ENCODE measurements around the gene UBALD2.
A peak's percentile ranks its signal among the peaks of the same experiment; 100 is the strongest.

Gene UBALD2

DNA sequence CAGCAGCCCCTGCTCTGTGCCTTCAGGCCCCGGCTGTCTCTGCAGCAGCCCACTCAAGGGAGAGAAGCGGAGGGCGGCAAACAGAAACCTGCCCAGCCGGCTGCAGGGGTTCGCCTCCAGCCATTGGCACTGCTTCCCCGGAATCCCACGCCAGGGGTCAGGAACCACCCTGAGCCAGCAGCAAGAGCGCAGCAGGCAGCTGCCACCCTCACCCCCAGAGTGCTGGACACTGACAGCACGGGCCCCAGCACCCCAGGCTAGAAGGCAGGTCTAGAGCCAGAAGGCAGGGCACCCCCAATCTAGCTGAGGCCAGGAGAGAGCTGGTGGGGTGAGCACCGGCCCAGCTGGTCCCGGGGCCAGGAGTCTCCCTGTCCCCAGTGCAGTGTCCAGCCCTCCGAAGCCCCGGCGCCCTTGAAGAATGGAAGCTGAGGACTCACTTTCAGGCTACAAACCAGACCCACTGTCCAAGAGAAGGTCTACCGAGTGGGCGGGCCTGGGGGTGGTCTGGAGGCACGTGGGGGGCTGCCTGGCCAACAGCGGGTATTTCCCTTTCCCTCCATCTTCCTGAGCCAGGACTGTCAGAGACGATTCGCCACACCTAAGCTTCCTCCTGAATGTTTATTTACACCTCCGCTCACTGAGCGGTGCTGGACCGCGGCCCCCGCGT lies 8.4 kb downstream of the UBALD2 start:
- H3K4me1 Mint-ChIP-seq (ENCODE audit: low read depth), result peaks cover 27% of the 10 kb centered on the region
- DNase-seq (ENCODE audit: low spot score), result no peak
- H3K9me3 Mint-ChIP-seq, result no peaks in the 10 kb centered on the region
- H3K27me3 Mint-ChIP-seq (ENCODE audit: low read depth), result no peaks in the 10 kb centered on the region
- peaks cover 27% of the 10 kb centered on the region for H3K36me3 Mint-ChIP-seq (ENCODE audit: low read depth)
- H3K4me3 Mint-ChIP-seq, result no peak overlapping the region
- H3K27ac Mint-ChIP-seq, result peak overlapping the region; percentile 88

- H3K9me3 Mint-ChIP-seq, result no peaks in the 10 kb centered on the region
- H3K4me3 Mint-ChIP-seq, result no peak overlapping the region
- no peak for DNase-seq (ENCODE audit: low spot score)
- H3K27ac Mint-ChIP-seq, result peak overlapping the region; percentile 58
- peaks cover 22% of the 10 kb centered on the region for H3K4me1 Mint-ChIP-seq (ENCODE audit: low read depth)
- peaks cover 21% of the 10 kb centered on the region for H3K36me3 Mint-ChIP-seq (ENCODE audit: low read depth)
- no peaks in the 10 kb centered on the region for H3K27me3 Mint-ChIP-seq (ENCODE audit: low read depth)
Observed at GRCh38 chr17:76274112-76274956, 9.2 kb downstream of the UBALD2 start.

GRCh38 chr17:76275382-76276068 lies 10.4 kb downstream of the UBALD2 start:
- Mint-ChIP-seq H3K27me3 (ENCODE audit: low read depth) (no peaks in the 10 kb centered on the region), H3K27ac (no peak overlapping the region), H3K4me1 (ENCODE audit: low read depth) (peaks cover 17% of the 10 kb centered on the region), H3K9me3 (no peaks in the 10 kb centered on the region), H3K36me3 (ENCODE audit: low read depth) (peaks cover 13% of the 10 kb centered on the region), H3K4me3 (no peak overlapping the region)
- DNase-seq (ENCODE audit: low spot score), result no peak

DNA sequence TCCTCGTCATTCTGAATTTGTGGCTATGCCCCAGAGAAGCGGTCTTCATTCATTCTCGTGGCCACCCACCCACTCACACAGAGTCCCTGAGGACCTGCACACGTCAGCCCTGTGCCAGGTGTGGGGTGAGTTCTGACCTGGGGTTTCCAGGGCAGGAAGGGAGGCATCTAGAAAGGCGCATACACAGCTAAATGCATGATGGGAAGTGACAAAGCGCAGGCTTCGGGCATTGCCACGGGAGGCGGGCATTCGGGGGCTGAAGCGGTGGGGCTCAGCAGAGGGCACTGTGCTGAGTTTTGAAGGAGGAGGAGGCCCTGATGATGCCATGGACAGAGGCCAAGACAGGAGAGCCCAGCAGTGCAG lies 10.9 kb downstream of the UBALD2 start:
- Mint-ChIP-seq H3K27me3 (ENCODE audit: low read depth) (no peaks in the 10 kb centered on the region), H3K27ac (peak overlapping the region; percentile 24), H3K36me3 (ENCODE audit: low read depth) (peaks cover 9% of the 10 kb centered on the region), H3K4me3 (no peak overlapping the region), H3K9me3 (no peaks in the 10 kb centered on the region), H3K4me1 (ENCODE audit: low read depth) (peaks cover 14% of the 10 kb centered on the region)
- no peak for DNase-seq (ENCODE audit: low spot score)

DNA sequence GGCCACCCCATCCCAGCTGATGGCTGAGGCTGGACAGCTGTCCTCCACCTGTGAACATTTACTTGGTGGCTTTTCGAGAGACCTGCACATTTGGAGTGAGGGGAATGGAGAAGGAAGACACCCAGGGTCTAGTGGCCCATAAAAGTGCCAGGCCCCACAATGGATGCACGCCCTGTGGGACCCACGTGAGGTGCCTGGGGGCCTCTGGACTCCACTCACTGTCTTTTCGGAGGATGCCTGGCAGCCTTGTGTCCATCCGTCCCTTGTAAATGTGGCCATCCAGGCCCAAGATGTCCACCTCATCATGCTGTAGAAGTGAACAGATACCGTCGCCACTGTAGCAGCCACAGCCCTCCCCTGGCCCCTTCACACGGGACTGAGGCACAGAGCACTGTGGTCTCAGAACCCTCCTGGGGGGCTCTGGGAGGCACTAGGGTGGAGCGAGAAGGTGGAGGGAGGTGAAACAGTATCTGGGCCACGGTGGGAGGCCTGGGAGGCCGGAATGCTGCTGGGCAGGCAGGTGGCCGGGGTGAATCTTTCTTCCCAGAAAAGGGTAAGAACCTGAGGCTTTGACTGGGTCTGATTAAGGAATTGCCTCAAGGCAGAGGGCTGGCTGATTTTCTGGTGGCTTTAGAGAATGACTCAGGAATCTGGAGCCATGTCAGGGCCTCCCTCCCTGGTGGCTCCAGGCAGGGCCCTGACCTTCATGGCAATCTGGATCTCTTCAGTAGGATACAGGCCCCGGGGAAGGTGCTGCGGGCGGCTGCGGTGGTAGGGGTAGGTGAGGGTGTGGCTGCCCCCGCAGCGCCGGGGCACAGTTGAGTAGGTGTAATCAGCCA lies 11.5 kb downstream of the UBALD2 start:
- H3K4me3 Mint-ChIP-seq, result no peak overlapping the region
- peak overlapping the region; percentile 70 for H3K27ac Mint-ChIP-seq
- no peak for DNase-seq (ENCODE audit: low spot score)

GRCh38 chr17:76277300-76278267 lies 12.4 kb downstream of the UBALD2 start:
- no peak for DNase-seq (ENCODE audit: low spot score)
- H3K9me3 Mint-ChIP-seq, result no peaks in the 10 kb centered on the region
- H3K27me3 Mint-ChIP-seq (ENCODE audit: low read depth), result no peaks in the 10 kb centered on the region
- H3K4me1 Mint-ChIP-seq (ENCODE audit: low read depth), result peaks cover 9% of the 10 kb centered on the region
- no peak overlapping the region for H3K4me3 Mint-ChIP-seq
- peak overlapping the region; percentile 70 for H3K27ac Mint-ChIP-seq
- H3K36me3 Mint-ChIP-seq (ENCODE audit: low read depth), result peaks cover 1% of the 10 kb centered on the region

More for the DNA sequence above, 11.5 kb downstream of the UBALD2 start:
- peaks cover 2% of the 10 kb centered on the region for H3K36me3 Mint-ChIP-seq (ENCODE audit: low read depth)
- H3K4me1 Mint-ChIP-seq (ENCODE audit: low read depth), result peaks cover 9% of the 10 kb centered on the region
- H3K9me3 Mint-ChIP-seq, result no peaks in the 10 kb centered on the region
- no peaks in the 10 kb centered on the region for H3K27me3 Mint-ChIP-seq (ENCODE audit: low read depth)

DNA sequence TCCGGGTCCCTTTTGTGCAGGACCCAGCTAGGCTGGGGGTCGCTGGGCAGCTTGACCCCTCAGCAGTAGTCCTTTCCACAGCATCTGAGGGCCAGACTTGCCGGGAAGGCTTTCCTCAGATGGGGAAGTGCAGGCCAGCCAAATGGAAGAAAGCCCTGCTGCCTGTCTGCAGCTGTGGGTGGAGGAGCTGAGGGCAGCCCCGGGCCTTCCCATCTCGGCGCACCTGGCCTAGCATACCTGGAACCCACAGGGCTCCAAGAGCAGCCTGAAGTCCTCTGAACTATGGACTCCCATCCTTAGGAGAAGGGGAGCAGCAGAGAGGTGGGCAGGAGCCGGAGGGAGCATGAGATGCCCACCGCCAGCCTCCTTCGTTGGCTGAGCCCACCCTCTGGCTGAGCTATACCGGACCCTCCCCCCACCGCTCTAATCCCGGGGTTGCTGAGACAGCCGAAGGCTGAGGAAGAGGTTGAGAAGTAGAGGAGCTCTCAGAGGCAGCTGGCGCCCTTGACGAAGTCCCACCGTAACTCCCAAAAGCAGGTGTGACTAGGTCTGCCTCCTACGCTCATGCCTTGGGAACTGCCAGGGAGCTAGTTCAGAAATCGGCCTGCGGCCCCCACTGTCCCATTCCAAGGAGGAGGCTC lies 13.2 kb downstream of the UBALD2 start:
- H3K4me1 Mint-ChIP-seq (ENCODE audit: low read depth), result peaks cover 3% of the 10 kb centered on the region
- H3K27me3 Mint-ChIP-seq (ENCODE audit: low read depth), result no peaks in the 10 kb centered on the region
- no peak overlapping the region for H3K4me3 Mint-ChIP-seq
- no peaks in the 10 kb centered on the region for H3K9me3 Mint-ChIP-seq
- H3K27ac Mint-ChIP-seq, result no peak overlapping the region
- no peak for DNase-seq (ENCODE audit: low spot score)
- H3K36me3 Mint-ChIP-seq (ENCODE audit: low read depth), result no peaks in the 10 kb centered on the region

DNA sequence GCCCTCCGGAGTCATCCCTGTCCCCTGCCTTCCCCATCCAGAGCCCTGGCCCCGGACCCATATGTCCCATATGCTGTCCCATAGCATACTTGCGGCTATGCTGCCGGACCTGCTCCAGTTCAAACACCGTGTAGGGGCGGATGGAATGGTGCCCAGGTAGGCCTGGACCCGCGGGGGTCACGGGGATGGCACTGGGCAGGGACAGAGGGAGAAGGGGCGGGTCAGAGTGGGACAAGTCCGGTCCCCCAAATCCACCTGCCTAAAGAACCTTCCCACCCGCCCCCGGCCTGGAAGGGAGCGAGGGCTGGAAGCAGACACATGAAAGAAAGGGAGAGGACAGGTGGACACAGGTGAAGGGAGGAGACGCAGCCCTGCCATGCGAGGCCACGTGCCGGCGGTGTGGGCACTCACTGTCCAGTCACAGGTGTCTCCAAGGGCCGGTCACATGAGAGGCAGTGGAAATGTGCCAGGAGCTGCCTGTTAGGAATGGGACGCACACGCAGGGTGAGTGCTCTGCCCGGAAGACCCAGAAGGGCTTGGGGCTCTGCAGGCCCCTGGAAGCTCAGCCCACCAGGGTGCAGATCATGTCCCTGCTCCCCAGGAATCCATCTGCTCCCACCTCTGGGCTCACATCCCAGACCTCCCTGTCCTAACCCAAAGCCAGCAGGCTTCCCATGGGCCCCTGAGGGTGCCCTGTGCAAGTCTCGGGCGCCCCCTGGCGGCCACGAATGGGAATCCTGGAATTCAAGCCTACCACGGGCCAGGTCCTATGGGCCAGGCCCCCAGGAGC lies 14.0 kb downstream of the UBALD2 start:
- Mint-ChIP-seq H3K27ac (no peak overlapping the region), H3K4me3 (no peak overlapping the region)
- DNase-seq (ENCODE audit: low spot score), result peak; percentile 79

DNA sequence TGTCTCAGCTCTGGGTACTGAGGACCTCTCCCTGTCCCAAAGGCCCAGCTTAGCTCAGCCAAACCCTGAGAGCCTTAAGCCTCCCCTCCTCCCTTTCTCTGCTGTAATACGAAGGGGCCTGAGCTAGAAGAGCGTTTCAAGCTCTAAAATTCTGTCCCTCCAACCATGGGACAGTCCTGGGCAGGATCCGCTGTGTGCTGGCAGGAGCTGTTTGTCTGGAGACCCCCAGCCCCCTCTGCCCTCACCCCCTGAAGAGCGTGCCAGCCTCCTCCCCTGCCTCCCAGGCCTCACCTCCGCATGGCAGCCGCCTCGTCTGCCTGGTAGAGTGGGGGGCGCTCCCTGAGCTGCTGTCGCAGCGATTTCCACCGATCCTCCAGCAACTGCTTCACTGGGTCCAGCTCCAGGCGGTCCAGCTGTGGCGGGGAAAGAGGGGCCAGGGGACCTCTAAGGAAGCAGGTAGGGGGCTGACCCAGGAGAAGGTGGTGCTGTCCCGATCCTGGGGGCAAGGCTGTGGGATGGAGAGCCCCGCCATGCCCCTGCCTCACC lies 14.7 kb downstream of the UBALD2 start:
- H3K4me1 Mint-ChIP-seq (ENCODE audit: low read depth), result peaks cover 1% of the 10 kb centered on the region
- no peaks in the 10 kb centered on the region for H3K36me3 Mint-ChIP-seq (ENCODE audit: low read depth)
- H3K9me3 Mint-ChIP-seq, result no peaks in the 10 kb centered on the region
- H3K27me3 Mint-ChIP-seq (ENCODE audit: low read depth), result no peaks in the 10 kb centered on the region
- no peak overlapping the region for H3K4me3 Mint-ChIP-seq
- no peak overlapping the region for H3K27ac Mint-ChIP-seq
- DNase-seq (ENCODE audit: low spot score), result no peak

More for the DNA sequence above, 14.0 kb downstream of the UBALD2 start:
- no peaks in the 10 kb centered on the region for H3K27me3 Mint-ChIP-seq (ENCODE audit: low read depth)
- peaks cover 2% of the 10 kb centered on the region for H3K4me1 Mint-ChIP-seq (ENCODE audit: low read depth)
- no peaks in the 10 kb centered on the region for H3K9me3 Mint-ChIP-seq
- H3K36me3 Mint-ChIP-seq (ENCODE audit: low read depth), result no peaks in the 10 kb centered on the region

DNA sequence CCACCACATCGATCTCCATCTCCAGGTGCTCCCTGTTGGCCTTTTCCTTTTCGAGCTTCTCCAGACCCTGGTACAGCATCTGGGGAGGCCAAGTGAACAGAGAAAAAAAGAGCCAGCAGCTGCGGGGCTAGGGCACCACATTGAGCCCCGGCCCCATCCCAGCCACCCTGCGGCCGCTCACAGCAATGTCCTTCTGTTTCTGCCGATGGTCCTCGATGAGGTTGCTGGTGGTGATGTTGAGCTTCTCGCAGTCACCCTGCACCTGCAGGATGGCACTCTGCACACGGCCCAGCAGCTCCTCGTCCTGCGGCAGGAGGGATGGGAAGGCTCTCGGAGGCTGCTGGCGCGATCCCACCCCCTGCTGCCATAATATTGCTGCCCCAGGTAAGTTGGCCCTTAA lies 15.5 kb downstream of the UBALD2 start:
- no peaks in the 10 kb centered on the region for H3K27me3 Mint-ChIP-seq (ENCODE audit: low read depth)
- H3K27ac Mint-ChIP-seq, result no peak overlapping the region
- no peaks in the 10 kb centered on the region for H3K36me3 Mint-ChIP-seq (ENCODE audit: low read depth)
- H3K4me1 Mint-ChIP-seq (ENCODE audit: low read depth), result no peaks in the 10 kb centered on the region
- DNase-seq (ENCODE audit: low spot score), result no peak
- no peak overlapping the region for H3K4me3 Mint-ChIP-seq
- H3K9me3 Mint-ChIP-seq, result no peaks in the 10 kb centered on the region

- H3K27me3 Mint-ChIP-seq (ENCODE audit: low read depth), result no peaks in the 10 kb centered on the region
- no peak overlapping the region for H3K27ac Mint-ChIP-seq
- H3K4me1 Mint-ChIP-seq (ENCODE audit: low read depth), result no peaks in the 10 kb centered on the region
- no peaks in the 10 kb centered on the region for H3K9me3 Mint-ChIP-seq
- no peak for DNase-seq (ENCODE audit: low spot score)
- no peak overlapping the region for H3K4me3 Mint-ChIP-seq
- no peaks in the 10 kb centered on the region for H3K36me3 Mint-ChIP-seq (ENCODE audit: low read depth)
Observed at GRCh38 chr17:76281573-76282371, 16.6 kb downstream of the UBALD2 start.

Data from T-helper 2 cell treated with Interferon-gamma antibody and Interleukin-4, amounts not matched to agents 5 μg/mL and 100 μg/mL, for 36 hours (primary cell).